ENCODE results near the gene PCBP3. TPM values are rescaled to one million over a fixed set of nuclear protein-coding genes. Genes with fewer than 3 reads are reported as not detected.

The PCBP3 gene
- polyA plus RNA-seq, 3 donors: 1.7 to 9.5 (median 2.2) TPM

DNA sequence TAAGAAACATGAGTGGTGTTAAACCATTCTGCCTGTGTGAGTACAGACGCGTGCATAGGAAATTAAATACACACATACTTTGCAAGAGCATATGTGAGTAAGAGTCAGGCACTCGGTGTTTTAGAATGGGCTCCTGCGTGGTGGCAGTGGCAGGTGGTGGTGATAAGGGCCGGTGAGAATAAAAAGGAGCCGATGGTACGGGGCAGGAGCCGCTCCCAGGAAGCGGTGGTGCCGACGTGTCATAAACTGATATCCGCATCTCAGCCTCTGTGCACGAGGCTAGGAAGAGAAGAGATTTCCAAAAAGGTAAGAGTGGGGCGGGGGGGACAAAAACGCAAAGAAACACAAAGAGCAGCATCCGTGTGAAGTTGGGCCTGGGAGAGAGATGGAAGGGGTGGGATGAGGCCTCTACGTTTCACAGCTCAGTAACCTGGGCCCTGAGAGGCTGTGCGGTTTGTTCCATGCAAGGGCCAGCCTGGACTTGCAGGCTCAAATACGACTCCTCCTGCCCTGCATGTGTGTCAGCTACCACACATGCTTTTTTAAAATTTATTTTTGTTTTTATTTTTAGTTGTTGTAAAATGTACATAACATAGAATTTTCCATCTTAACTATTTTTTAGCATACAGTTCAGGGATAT is 210.3 kb downstream of the PCBP3 start:
- no peak overlapping the region for H3K27ac ChIP-seq (ENCODE audit: low read depth, low read length)
- WGBS, 3 donors: 80 to 92% (median 87%) methylated on average over 19 of the region's 19 CpGs

GRCh38 chr21:45854690-45855247 is 211.2 kb downstream of the PCBP3 start:
- WGBS, 3 donors: 50 to 54% (median 53%) methylated on average over 12 of the region's 12 CpGs
- H3K27ac ChIP-seq (ENCODE audit: low read depth, low read length): no peak overlapping the region

GRCh38 chr21:45855248-45855811 is 211.8 kb downstream of the PCBP3 start:
- no peak overlapping the region for H3K27ac ChIP-seq (ENCODE audit: low read depth, low read length)
- WGBS, 3 donors: 72 to 88% (median 84%) methylated on average over 18 of the region's 18 CpGs

DNA sequence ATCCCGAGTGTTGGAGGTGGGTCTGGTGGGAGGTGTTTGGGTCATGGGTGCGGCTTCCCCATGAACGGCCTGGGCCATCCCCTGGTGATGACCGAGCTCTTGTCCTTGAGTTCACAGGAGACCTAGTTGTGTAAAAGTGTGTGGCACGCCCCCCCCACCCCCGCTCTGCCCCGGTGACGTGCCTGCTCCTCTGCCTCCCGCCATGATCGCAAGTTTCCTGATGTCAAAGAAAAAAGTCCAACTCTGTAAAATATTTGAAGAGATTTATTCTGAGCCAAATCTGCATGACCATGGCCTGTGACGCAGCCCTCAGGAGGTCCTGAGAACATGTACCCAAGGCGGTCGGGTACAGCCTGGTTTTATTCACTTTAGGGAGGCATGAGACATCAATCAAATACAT is 212.9 kb downstream of the PCBP3 start:
- H3K27ac ChIP-seq (ENCODE audit: low read depth, low read length): no peak overlapping the region
- WGBS, 3 donors: 78 to 93% (median 91%) methylated on average over 13 of the region's 13 CpGs

GRCh38 chr21:45856906-45857305 is 213.4 kb downstream of the PCBP3 start:
- 64 to 78% (median 78%) methylated on average over 3 of the region's 3 CpGs for WGBS, 3 donors
- no peak overlapping the region for H3K27ac ChIP-seq (ENCODE audit: low read depth, low read length)

DNA sequence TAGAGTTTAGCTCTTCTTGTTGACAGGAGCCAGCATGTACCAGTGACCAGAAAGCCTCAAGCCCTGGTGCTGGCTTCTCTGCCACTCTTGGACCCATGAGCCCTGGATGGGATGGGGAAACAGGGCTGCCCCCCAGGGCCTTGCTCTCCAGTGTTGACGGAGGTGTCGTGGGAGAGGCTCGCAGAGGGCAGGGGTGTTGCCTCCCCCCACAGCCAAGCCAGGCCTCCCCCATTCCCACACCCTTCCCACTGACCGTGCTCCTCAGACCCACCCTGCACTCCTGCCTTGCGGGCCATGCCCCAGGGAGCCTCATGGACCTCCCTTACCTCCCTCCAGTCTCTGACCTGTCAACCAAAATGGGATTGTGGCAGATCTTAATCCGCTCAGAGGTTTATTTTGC is 214.2 kb downstream of the PCBP3 start:
- WGBS, 3 donors: 69 to 94% (median 88%) methylated on average over 6 of the region's 6 CpGs
- no peak overlapping the region for H3K27ac ChIP-seq (ENCODE audit: low read depth, low read length)

DNA sequence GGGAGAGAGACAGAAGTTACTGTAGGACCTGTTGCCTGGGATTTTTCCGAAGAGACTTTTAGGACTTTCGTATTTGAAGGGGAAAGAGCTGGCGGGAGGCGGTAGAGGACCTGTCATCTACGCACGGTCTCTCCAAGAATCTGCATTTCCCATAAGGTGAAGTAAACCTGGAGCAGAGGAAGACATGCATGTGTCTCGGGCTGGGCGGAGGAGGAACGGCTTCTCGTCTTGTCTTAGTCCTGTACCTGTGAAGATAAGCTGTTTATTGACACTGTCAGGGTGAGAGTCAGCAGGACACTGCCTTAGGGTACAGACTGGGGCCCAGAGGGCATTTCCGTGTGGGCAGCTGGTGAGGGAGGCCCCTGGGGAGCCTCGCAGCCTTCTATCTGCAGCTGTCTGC is 214.7 kb downstream of the PCBP3 start:
- 85 to 93% (median 92%) methylated on average over 12 of the region's 12 CpGs for WGBS, 3 donors

GRCh38 chr21:45859041-45859761 is 215.7 kb downstream of the PCBP3 start:
- WGBS, 3 donors: 77 to 92% (median 91%) methylated on average over 21 of the region's 21 CpGs

More for the DNA sequence above, 214.7 kb downstream of the PCBP3 start:
- H3K27ac ChIP-seq (ENCODE audit: low read depth, low read length): no peak overlapping the region

DNA sequence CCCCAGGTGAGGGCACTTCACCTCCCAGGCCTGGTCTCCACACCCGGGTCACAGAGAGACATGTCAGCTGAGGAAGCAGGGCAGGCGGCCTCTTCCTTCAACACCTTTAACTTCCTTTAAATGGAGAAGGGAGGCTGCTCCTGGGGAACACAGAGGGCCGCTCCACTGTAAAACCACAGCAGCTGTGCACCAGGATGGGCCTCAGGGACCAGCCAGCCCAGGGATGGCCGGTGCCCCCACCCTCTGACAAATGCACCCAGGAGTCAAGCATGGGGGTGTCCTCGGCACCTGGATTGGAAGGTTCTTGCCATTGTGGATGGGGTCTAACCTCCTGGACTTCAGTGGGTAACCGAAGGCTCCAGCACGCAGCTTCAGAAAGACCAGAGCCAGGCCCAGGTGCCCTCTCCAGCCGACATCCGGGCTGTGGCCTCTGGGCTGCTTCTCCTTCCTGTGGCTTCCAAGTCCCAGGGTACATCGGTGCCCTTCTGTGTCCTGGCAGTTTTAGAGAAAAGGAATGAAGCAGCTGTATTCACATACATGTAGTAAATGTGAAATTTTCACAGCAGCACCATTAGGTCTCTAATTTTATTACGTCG is 216.3 kb downstream of the PCBP3 start:
- WGBS, 3 donors: 80 to 90% (median 84%) methylated on average over 12 of the region's 12 CpGs
- no peak overlapping the region for H3K27ac ChIP-seq (ENCODE audit: low read depth, low read length)

More at GRCh38 chr21:45859041-45859761, 215.7 kb downstream of the PCBP3 start:
- H3K27ac ChIP-seq (ENCODE audit: low read depth, low read length): no peak overlapping the region

DNA sequence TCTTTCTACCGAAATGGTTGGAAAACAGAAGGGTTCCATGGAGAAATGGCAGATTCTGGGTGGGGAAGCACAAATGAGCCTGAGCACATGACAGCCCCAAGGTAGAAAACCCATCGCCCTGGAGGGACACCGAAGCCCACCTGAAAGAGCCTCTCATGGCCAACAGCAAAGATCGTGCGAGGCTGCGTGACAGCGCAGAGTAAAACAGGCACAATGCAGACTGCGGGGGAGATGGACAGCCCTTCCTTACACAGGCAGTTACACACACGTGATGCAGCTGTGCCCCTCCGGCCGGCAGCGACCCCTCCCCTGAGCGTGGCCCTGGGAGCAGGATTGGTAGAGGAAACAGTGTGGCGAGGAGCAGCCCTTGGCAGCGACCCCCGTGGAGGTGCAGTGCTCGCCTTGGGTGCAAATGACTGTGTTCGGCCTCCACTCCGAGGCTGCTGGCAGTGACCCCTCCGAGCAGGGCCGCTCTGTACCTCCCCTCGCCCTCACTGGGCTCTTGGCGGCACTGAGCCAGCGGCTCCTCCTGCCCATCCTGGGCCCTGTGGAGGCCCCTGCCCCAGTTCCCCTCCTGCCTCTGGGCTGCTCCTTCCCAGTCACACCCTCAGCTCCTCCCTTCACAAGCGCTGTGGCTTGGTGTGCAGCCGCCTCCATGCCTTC is 217.1 kb downstream of the PCBP3 start:
- 88 to 92% (median 91%) methylated on average over 26 of the region's 26 CpGs for WGBS, 3 donors
- H3K27ac ChIP-seq (ENCODE audit: low read depth, low read length): no peak overlapping the region

DNA sequence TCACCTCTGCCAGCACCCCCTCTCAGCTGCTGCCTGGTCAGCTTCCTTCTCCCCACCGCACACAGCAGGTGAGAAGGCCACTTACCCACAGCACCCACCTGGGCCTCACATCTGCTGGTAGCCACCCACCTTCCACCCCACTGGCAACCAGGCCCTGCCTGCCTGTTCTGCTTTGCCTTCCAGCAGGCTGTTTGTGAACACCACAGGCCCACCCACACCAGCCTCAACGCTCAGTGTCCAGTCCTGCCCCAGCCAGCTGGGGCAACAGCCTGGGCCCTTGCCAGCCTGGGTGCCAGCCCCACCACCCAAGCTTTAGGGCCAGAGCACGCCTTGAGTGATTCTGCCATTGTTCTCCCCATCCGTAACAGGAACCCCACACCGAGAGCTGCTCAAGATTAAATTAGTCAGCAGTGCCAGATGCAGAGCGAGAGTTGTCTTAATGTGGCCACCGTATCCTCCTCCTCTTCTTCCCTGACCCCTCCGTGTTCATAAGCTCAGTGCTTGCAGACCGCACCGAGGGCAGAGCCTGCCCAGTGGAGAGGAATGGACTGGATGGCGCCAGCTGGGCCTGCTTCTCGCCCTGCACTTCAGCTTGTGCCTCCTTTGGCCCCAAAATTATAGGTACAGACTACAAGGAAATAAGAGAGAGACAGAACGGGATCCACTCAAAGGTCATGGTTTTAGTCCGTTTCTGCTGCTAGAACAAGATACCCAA is 217.8 kb downstream of the PCBP3 start:
- WGBS, 3 donors: 83 to 93% (median 89%) methylated on average over 14 of the region's 14 CpGs
- no peak overlapping the region for H3K27ac ChIP-seq (ENCODE audit: low read depth, low read length)

- 70 to 79% (median 79%) methylated on average over 9 of the region's 9 CpGs for WGBS, 3 donors
- H3K27ac ChIP-seq (ENCODE audit: low read depth, low read length): no peak overlapping the region
Observed at GRCh38 chr21:45862543-45863207, 219.2 kb downstream of the PCBP3 start.

GRCh38 chr21:45863267-45863666 is 219.7 kb downstream of the PCBP3 start:
- no peak overlapping the region for H3K27ac ChIP-seq (ENCODE audit: low read depth, low read length)

DNA sequence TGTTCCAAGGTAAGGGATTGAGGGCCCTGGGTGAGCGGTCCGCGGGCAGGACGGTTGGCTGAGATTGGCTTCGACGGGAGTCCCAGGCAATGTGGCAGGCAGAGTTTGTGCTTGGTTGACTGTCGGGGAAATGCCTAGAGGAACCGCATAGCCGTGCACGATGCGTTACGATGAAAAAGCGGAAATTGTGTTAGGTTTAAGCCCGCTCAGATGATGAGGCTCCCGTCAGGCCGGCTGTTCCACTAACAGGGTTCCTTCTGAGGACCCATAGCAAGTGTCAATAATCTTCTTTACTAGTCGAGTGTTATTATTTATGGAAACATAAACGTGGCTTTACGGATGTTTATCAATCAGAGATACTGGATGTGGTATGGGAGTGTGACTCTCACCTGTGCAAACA is 220.2 kb downstream of the PCBP3 start:
- 76 to 93% (median 93%) methylated on average over 19 of the region's 19 CpGs for WGBS, 3 donors
- no peak overlapping the region for H3K27ac ChIP-seq (ENCODE audit: low read depth, low read length)

More at GRCh38 chr21:45863267-45863666, 219.7 kb downstream of the PCBP3 start:
- 83 to 93% (median 92%) methylated on average over 17 to 18 of the region's 18 CpGs for WGBS, 3 donors

DNA sequence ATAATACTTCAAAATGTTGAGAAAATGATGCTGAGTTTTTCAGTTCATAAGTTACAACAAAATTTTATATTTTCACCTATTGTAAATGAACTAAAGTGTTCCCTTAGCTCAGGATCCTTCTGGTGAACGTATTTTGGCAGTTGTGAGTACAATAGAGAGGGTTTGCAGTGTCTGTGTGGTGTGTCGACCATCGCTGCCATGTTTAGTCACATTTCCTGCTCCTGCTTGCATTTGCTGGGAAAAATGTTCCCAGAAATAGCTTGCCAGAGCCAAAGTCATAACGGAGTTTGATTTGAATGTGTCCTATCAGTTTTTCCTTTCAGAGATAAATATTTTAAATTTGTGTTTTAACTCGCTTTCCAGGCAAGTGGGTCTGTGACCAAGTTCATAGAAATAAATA is 220.9 kb downstream of the PCBP3 start:
- WGBS, 3 donors: 56 to 61% (median 58%) methylated on average over 5 of the region's 5 CpGs
- no peak overlapping the region for H3K27ac ChIP-seq (ENCODE audit: low read depth, low read length)

DNA sequence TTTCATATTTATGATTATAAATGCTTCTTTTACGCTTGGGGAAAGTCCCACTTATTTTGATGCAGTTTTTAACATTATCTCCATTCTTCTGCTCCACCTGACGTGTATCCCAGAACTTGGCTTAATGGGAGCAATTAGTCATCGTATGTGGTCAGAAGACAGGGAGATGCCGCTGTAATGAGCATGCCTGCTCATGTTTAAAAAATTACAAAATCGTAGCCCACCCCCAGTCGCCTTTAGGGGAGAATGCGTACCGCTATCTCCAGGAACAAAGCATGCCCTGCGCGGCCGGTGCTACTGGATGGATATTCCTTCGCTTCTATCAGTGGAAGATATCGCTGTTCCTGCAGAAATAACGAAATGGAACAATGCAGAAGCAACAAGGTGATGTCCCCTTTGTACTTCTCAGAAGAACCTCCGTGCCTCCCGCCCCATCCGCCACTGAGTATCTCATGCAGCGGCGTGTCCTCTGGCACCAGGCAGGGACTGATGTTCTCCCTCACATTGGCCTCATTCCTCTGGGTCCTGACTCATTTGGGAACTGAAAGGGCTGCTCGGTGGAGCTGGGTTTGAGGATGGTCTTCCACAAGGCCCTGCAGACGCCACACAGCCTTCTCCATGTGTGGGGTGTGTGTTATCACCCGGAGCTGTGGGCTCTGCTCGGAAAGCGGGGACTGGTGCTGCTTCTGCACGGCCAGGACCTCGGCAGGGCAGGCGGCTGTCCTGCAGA is 221.7 kb downstream of the PCBP3 start:
- 81 to 90% (median 88%) methylated on average over 27 of the region's 27 CpGs for WGBS, 3 donors
- H3K27ac ChIP-seq (ENCODE audit: low read depth, low read length): no peak overlapping the region

GRCh38 chr21:45866551-45866950 is 223.0 kb downstream of the PCBP3 start:
- WGBS, 3 donors: 33 to 69% (median 58%) methylated on average over 11 of the region's 11 CpGs
- no peak overlapping the region for H3K27ac ChIP-seq (ENCODE audit: low read depth, low read length)

Data from adipose tissue (tissue), 3 donors.